Naive thymus-derived CD8-positive, alpha-beta T cell (primary cell): ENCODE results near the gene NIFK. TPM values are rescaled to one million over a fixed set of nuclear protein-coding genes. Genes with fewer than 3 reads are reported as not detected.
"Not testable (repeated sequence)": the region's sequence is repeated elsewhere in the genome, so short reads cannot be mapped to it uniquely, and the experiment has no call there.

Experiments used
- ATAC-seq, 2 donors: fragments of 150-1000 bp; cut with Tn5 transposase in 1 of 2; sonication (Bioruptor Pico), chemical (Tn5 transposase) in 1 of 2; 1 replicate in 1 of 2; 2 replicates in 1 of 2; pipeline ENCODE4 v1.10.0; 2021; ENCODE audit warnings: mild to moderate bottlenecking in 2 of 2, moderate library complexity in 2 of 2
- POLR2A ChIA-PET: fragments of 350-600 bp; sonication (Branson Sonifier 250); formaldehyde crosslinking; loops from one replicate; lab custom pipeline; 2021; ENCODE audit warnings: antibody characterized with exemption; lab: Charles Lee
- DNase-seq, 10 donors: peaks; one replicate each; pipeline versions ENCODE4 v3.0.0 to v3.0.0-alpha.2; 2020 to 2022
- H3K27ac Mint-ChIP-seq, 10 donors: one replicate each; pipeline ENCODE4 v1.8.0; 2020 to 2022; ENCODE audit warnings: mild to moderate bottlenecking in 10 of 10, mixed read lengths in 10 of 10, moderate library complexity in 4 of 10, inconsistent platforms in 1 of 10
- H3K27me3 Mint-ChIP-seq, 5 donors: one replicate each; pipeline ENCODE4 v1.8.0; 2021 to 2022; ENCODE audit warnings: mixed read lengths in 5 of 5
- H3K36me3 Mint-ChIP-seq, 3 donors: one replicate each; pipeline ENCODE4 v1.8.0; 2020 to 2022; ENCODE audit warnings: mixed read lengths in 3 of 3, mild to moderate bottlenecking in 2 of 3, inconsistent platforms in 1 of 3
- H3K4me1 Mint-ChIP-seq, 4 donors: one replicate each; pipeline ENCODE4 v1.8.0; 2021 to 2022; ENCODE audit warnings: mixed read lengths in 4 of 4
- H3K4me3 Mint-ChIP-seq, 10 donors: one replicate each; pipeline ENCODE4 v1.8.0; 2020 to 2022; ENCODE audit warnings: mild to moderate bottlenecking in 10 of 10, mixed read lengths in 10 of 10, moderate library complexity in 6 of 10, inconsistent platforms in 1 of 10
- H3K9me3 Mint-ChIP-seq, 9 donors: one replicate each; pipeline ENCODE4 v1.8.0; 2020 to 2022; ENCODE audit warnings: mixed read lengths in 9 of 9, mild to moderate bottlenecking in 3 of 9, inconsistent platforms in 1 of 9, moderate library complexity in 1 of 9
- polyA plus RNA-seq, 3 donors: library from polyadenylated mRNA; unstranded; fragments of 300-500 nt; fragmentation: Illumina TruSeq; gene quantifications; one replicate each; pipeline ENCODE4 v1.2.3, GENCODE V29; 2021
- total RNA-seq, 8 experiments: library from RNA in 2 of 8; stranded (reverse) in 2 of 8; gene quantifications; one replicate each; pipeline ENCODE4 v1.2.3 and lab custom pipeline; 2021 to 2026

The NIFK gene
- total and polyA plus RNA-seq, 5 experiments from 2014 or later = 62.8 to 88.6 (median 77.1) TPM

DNA sequence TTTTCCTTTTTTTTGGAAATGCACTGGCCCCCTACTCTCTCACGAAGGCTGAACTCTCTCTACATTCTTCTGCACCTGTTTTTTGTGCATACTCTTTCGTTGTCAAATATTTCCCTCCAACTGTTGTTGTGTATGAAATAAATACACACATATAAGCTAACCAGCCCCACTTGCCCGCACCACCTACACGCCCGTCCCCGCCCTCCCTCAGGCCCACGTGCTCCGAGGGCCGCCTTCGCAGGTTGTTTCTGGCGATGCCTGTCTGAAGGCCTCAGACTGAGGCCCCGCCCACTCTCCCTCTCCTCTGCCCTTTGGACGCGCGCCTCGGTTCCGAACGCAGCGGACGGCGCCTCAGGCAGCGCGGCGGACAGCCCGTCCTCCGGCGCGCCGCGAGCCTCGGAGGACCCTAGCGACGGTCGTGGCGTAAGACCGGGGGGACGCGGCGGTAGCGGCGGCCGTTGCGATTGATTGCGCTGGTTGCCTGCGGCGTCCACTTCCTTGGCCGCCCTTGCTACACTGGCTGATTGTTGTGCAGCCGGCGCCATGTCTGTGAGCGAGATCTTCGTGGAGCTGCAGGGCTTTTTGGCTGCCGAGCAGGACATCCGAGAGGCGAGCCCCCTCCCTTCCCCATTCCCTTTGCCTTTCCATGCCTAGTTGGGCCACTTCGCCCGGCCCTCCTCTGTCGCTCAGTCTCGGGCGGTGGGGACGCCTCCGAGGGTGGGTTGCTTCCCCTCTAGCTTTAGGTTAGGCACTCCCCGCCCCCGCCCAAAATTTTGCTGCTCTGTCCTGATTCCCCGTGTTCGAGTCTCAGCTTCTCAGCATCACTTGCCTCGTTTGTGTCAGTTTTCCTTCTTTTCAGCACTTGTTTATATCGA is 18.8 kb upstream of the NIFK start, which contains the start of gene TSN:
TSS of gene TSN (plus strand) at position 415 of the 875 bp plus-strand sequence. CDS start at position 544, 129 bp downstream.
- peak within 1 kb of the TSS; percentile 86 to 99 (median 94) for H3K27ac Mint-ChIP-seq
- H3K4me3 Mint-ChIP-seq = peak within 1 kb of the TSS; percentile 92 to 100 (median 96)
- POLR2A ChIA-PET = interaction anchor here (0.7 to 4.3 kb wide), 6 partner anchors 11 to 225 kb away, joined by 3 to 40 read pairs (median 6); partner anchors contain the start of genes CLASP1, NIFK and RNU4ATAC

DNA sequence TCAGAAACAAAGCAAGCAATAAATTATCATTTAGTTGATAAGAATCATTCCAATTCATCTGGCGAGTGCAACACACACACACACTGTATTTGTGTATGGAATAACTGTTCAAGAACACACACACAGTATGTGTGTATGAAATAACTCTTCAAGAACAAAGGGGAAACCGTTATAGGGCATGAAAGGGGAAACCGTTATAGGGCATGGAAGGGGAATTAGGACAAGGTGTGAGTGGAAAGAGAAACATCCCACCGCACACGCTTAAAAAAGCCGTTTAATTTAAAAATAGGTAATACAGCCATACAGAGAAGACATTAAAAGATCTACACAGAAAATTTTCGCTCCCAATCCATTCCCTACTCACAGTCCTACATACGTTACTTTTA is 18.2 kb upstream of the NIFK start:
- Mint-ChIP-seq H3K9me3 (no peaks in the 10 kb centered on the region), H3K27me3 (no peaks in the 10 kb centered on the region), H3K36me3 (peaks cover 0 to 27% (median 0%) of the 10 kb centered on the region in 3 donors), H3K27ac (peak overlapping the region; percentile 86 to 99 (median 94)), H3K4me1 (peaks cover 9 to 33% (median 29%) of the 10 kb centered on the region in 4 donors), H3K4me3 (peak overlapping the region; percentile 92 to 100 (median 96))
- peak in 1 of 2 donors; percentile 1 for ATAC-seq
- DNase-seq = no peak
- POLR2A ChIA-PET = interaction anchor here (3.0 to 4.3 kb wide), 2 partner anchors 17 to 224 kb away, joined by 9 to 40 read pairs; partner anchors contain the start of genes NIFK and RNU4ATAC

More for the DNA sequence above, 18.8 kb upstream of the NIFK start, which contains the start of gene TSN:
- H3K9me3 Mint-ChIP-seq = no peaks in the 10 kb centered on the region
- DNase-seq (peak; percentile 92 to 98 (median 96)), ATAC-seq (peak; percentile 99)
- H3K4me1 Mint-ChIP-seq = peaks cover 9 to 37% (median 29%) of the 10 kb centered on the region in 4 donors
- H3K27me3 Mint-ChIP-seq = no peaks in the 10 kb centered on the region
- peaks cover 0 to 33% (median 2%) of the 10 kb centered on the region in 3 donors for H3K36me3 Mint-ChIP-seq

- no peak for ATAC-seq
- DNase-seq = no peak
Measured at GRCh38 chr2:121748202-121748601, 11.5 kb upstream of the NIFK start.

GRCh38 chr2:121746071-121746578 is 9.4 kb upstream of the NIFK start:
- Mint-ChIP-seq H3K4me1 (no peaks in the 10 kb centered on the region), H3K4me3 (no peak overlapping the region), H3K27ac (no peak overlapping the region), H3K9me3 (no peaks in the 10 kb centered on the region), H3K27me3 (no peaks in the 10 kb centered on the region), H3K36me3 (no peaks in the 10 kb centered on the region)
- DNase-seq (no peak), ATAC-seq (no peak)
- POLR2A ChIA-PET = no interaction called here

More at GRCh38 chr2:121748202-121748601, 11.5 kb upstream of the NIFK start:
- Mint-ChIP-seq H3K4me1 (no peaks in the 10 kb centered on the region), H3K9me3 (no peaks in the 10 kb centered on the region), H3K36me3 (no peaks in the 10 kb centered on the region), H3K27ac (peak overlapping the region in 1 of 10 donors; percentile 46), H3K27me3 (no peaks in the 10 kb centered on the region), H3K4me3 (no peak overlapping the region)
- POLR2A ChIA-PET = no interaction called here

DNA sequence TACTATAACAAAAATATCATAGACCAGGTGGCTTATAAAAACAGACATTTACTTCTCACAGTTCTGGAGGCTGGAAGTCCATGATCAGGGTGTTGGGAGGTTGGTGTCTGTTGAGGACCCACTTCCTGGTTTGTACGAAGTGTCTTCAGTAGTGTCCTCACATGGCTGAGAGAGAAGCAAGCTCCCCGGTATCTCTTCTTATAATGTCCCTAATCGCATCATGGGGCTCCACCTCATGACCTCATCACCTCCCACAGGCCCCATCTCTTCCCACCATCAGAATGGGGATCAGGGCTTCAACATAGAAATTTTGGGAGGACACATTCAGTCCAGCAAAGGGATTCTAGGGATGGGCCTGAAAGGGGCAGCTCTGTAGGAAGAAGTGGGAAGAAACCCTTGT is 4.8 kb upstream of the NIFK start:
- H3K27me3 Mint-ChIP-seq = no peaks in the 10 kb centered on the region
- no peaks in the 10 kb centered on the region for H3K36me3 Mint-ChIP-seq
- no peak overlapping the region for H3K27ac Mint-ChIP-seq
- ATAC-seq = no peak
- POLR2A ChIA-PET = no interaction called here
- H3K9me3 Mint-ChIP-seq = no peaks in the 10 kb centered on the region
- peaks cover 9 to 30% (median 26%) of the 10 kb centered on the region in 4 donors for H3K4me1 Mint-ChIP-seq
- DNase-seq = no peak
- H3K4me3 Mint-ChIP-seq = peak overlapping the region in 1 of 10 donors; percentile 41

- Mint-ChIP-seq H3K4me3 (peak overlapping the region in 1 of 10 donors; percentile 41), H3K27me3 (no peaks in the 10 kb centered on the region), H3K36me3 (no peaks in the 10 kb centered on the region), H3K9me3 (no peaks in the 10 kb centered on the region), H3K27ac (no peak overlapping the region), H3K4me1 (peaks cover 9 to 35% (median 27%) of the 10 kb centered on the region in 4 donors)
- DNase-seq (no peak), ATAC-seq (no peak)
- POLR2A ChIA-PET = no interaction called here
Measured at GRCh38 chr2:121740973-121741372, 4.3 kb upstream of the NIFK start.

- Mint-ChIP-seq H3K9me3 (no peaks in the 10 kb centered on the region), H3K36me3 (peaks cover 5 to 43% (median 6%) of the 10 kb centered on the region in 3 donors), H3K4me1 (peaks cover 20 to 66% (median 59%) of the 10 kb centered on the region in 4 donors), H3K4me3 (peak overlapping the region; percentile 94 to 100 (median 96)), H3K27ac (peak overlapping the region; percentile 85 to 99 (median 97)), H3K27me3 (no peaks in the 10 kb centered on the region)
- POLR2A ChIA-PET = interaction anchor here (0.9 to 3.9 kb wide), 6 partner anchors 16 to 207 kb away, joined by 3 to 40 read pairs (median 24); partner anchors contain the start of genes CLASP1, RNU4ATAC and TSN
- ATAC-seq (no peak), DNase-seq (peak in 1 of 10 donors; percentile 16)
Measured at GRCh38 chr2:121736140-121736461, 574 bp downstream of the NIFK start.

GRCh38 chr2:121735518-121736074 is 1.1 kb downstream of the NIFK start:
- no peaks in the 10 kb centered on the region for H3K9me3 Mint-ChIP-seq
- peaks cover 20 to 71% (median 63%) of the 10 kb centered on the region in 4 donors for H3K4me1 Mint-ChIP-seq
- H3K4me3 Mint-ChIP-seq = peak overlapping the region; percentile 94 to 100 (median 96)
- ATAC-seq (no peak), DNase-seq (peak in 3 of 10 donors; percentile 9 to 16 (median 15))
- peaks cover 5 to 48% (median 9%) of the 10 kb centered on the region in 3 donors for H3K36me3 Mint-ChIP-seq
- no peaks in the 10 kb centered on the region for H3K27me3 Mint-ChIP-seq
- peak overlapping the region; percentile 85 to 99 (median 97) for H3K27ac Mint-ChIP-seq
- POLR2A ChIA-PET = interaction anchor here (1.6 to 3.9 kb wide), 6 partner anchors 16 to 207 kb away, joined by 5 to 40 read pairs (median 24); partner anchors contain the start of genes CLASP1, RNU4ATAC and TSN

- DNase-seq, H3K9me3 Mint-ChIP-seq, H3K27me3 Mint-ChIP-seq, ATAC-seq: not testable (repeated sequence)
- Mint-ChIP-seq H3K4me1 (peaks cover 20 to 70% (median 65%) of the 10 kb centered on the region in 4 donors), H3K27ac (peak overlapping the region in 3 of 10 donors; percentile 1 to 85 (median 51)), H3K4me3 (peak overlapping the region in 6 of 10 donors; percentile 7 to 100 (median 95)), H3K36me3 (peaks cover 5 to 58% (median 11%) of the 10 kb centered on the region in 3 donors)
- POLR2A ChIA-PET = interaction anchor here (2.1 to 3.7 kb wide), 2 partner anchors 85 to 204 kb away, joined by 5 to 37 read pairs; partner anchors contain the start of genes CLASP1 and RNU4ATAC
Measured at GRCh38 chr2:121734544-121734943, 2.1 kb downstream of the NIFK start.

DNA sequence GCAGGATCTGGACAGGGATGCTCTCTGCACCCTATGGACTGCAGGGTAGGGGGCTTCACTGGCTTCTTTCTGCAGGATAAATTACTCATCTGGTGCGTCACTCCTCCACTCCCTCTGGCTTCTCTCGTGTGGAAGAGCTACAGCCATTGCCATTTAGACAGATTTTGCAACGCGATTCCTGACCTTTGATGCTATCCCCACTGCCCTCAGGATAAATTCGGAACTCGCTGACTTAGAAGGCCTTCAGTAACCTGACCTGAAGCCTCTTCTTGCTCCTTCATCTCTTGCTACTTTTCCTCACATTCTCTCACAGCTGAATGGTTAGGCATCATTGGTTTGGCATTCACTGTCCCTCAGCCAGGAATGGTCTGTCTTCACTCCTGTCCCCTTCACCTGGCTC is 5.3 kb downstream of the NIFK start:
- no peak for DNase-seq
- H3K9me3 Mint-ChIP-seq = no peaks in the 10 kb centered on the region
- H3K27ac Mint-ChIP-seq = peak overlapping the region in 5 of 10 donors; percentile 27 to 57 (median 33)
- H3K4me1 Mint-ChIP-seq = peaks cover 16 to 43% (median 41%) of the 10 kb centered on the region in 4 donors
- POLR2A ChIA-PET = interaction anchor here (0.9 to 1.1 kb wide), 2 partner anchors 10 to 24 kb away, joined by 3 read pairs; partner anchors contain the start of gene TSN
- peaks cover 9 to 88% (median 29%) of the 10 kb centered on the region in 3 donors for H3K36me3 Mint-ChIP-seq
- no peak overlapping the region for H3K4me3 Mint-ChIP-seq
- no peak for ATAC-seq
- no peaks in the 10 kb centered on the region for H3K27me3 Mint-ChIP-seq

DNA sequence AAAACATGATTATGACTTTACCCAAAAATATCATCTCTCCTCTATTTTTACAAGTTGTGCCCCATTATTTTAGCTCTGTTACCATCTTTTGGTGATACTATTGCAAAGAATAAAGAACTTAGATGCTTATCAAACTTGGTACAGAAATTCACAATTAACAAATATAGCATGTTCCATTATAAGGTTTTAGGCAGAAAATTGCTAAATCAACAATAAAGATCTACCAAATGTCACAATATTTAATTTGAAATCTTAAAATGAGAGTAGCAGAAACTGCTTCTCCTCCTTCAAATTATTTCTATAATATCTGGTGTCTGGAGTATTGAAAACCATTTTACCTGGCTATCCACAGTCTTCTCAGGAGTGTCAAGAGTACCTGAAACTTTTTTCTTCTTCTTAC is 8.7 kb downstream of the NIFK start:
- Mint-ChIP-seq H3K27me3 (no peaks in the 10 kb centered on the region), H3K9me3 (no peaks in the 10 kb centered on the region), H3K4me1 (peaks cover 8 to 24% (median 16%) of the 10 kb centered on the region in 4 donors), H3K36me3 (peaks cover 9 to 75% (median 29%) of the 10 kb centered on the region in 3 donors), H3K4me3 (no peak overlapping the region), H3K27ac (peak overlapping the region in 1 of 10 donors; percentile 53)
- DNase-seq (no peak), ATAC-seq (no peak)
- POLR2A ChIA-PET = no interaction called here

DNA sequence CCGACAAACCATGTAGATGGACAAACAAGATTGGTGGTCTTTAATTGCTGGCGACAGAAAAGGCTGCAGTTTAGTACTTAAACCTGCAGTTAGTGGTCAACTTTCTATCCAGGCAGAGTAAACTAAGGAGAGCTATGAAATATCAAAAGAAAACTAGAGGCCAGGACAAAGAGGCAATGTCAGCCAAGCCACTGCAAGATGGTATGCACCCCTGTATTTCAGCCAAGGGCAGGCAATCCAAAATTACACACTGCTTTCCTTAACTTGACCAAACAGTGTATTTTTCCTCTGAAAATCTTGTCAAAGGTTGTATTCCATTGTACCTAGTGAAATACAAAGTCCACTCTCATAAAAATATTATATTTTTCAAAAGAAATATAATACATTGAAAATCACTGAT is 9.3 kb downstream of the NIFK start:
- Mint-ChIP-seq H3K27me3 (no peaks in the 10 kb centered on the region), H3K4me3 (no peak overlapping the region), H3K9me3 (no peaks in the 10 kb centered on the region), H3K4me1 (peaks cover 8 to 22% (median 16%) of the 10 kb centered on the region in 4 donors), H3K27ac (peak overlapping the region in 2 of 10 donors; percentile 5 to 26), H3K36me3 (peaks cover 9 to 68% (median 29%) of the 10 kb centered on the region in 3 donors)
- ATAC-seq (no peak), DNase-seq (no peak)
- POLR2A ChIA-PET = no interaction called here
